Measurements from ENCODE around the gene COPB2.
A peak's percentile ranks its signal among the peaks of the same experiment; 100 is the strongest.

COPB2 gene

DNA sequence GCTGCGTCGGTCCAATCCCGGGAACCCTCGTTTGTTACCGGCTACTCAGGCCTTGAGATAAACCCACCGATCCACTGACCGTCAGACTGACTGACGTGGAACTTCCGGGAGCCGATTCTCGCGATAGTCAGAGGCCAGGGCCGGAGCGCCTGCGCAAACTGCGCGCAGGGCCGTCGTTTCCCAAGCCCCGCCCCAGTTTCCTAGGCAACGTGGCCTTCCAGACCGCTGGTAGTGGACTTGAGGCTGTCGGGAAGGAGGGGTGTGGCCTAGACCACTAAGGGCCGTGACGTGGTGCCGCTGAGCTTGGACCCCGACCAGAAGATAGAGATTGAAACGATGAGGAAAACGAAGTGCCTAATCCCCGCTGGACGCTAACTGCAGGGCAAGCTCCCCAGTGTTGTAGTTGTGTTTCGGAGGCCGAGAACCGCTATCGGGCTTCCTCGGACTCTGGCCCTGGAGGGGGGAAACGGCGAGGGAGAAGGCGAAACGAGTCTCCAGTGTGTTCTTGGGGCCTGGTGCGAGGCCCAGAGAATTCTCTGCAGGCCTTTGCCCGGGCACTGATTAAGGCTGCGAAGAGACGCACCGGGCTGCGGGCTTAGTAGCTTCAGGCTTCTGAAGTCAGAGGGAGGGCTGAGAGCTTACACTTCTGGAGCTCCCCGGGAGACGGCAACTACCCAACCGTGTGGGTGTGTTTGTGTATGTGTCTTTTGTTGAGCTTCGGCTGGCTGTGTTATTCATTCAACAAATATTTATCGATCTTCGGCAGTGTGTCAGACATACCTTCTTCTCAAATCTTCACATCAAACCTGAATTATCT, at the start of gene COPB2:
COPB2 (minus strand) TSS at position 96 of the 817 bp plus-strand sequence. CDS start 97 bp downstream, outside the sequence.
- peak; percentile 98 for DNase-seq (ENCODE audit: low read depth)
- TF ChIP-seq CTCF (IDR thresholded peaks at IDR 0.05; ENCODE audit: insufficient read depth, low read depth, low read length, missing control alignments) = no peak
- peak within 1 kb of the TSS; percentile 80 for H3K4me3 ChIP-seq (ENCODE audit: low read depth, low read length)

DNA sequence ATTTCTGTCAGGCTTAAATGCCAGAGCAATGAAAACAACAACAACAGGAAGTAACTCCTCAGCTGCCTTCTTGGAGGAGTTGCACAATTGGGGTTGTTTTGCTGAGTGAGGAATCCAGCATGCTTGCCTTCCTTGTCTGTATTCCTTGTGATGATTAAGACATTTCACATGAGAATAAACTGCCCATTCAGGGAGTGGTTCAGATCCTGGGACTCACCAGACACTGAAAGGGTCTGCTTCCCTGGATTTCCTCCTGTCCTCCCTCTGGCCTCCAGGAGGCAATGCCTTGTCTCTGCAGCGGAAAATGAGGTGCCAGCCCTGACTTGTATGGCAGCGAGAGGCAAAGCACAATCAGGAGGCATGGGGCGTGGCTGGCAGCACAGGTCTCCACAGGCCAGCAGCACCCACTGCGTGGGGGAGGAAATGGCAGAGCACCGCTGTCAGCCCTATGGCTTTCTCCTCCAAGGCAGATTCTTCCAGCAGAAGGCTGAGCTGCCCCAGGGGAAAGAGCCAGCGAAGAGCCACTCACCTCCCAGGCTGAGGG, 45.4 kb upstream of the COPB2 start:
- no peak for TF ChIP-seq CTCF (IDR thresholded peaks at IDR 0.05; ENCODE audit: insufficient read depth, low read depth, low read length, missing control alignments)
- DNase-seq (ENCODE audit: low read depth) = no peak
- no peak overlapping the region for H3K4me3 ChIP-seq (ENCODE audit: low read depth, low read length)

DNA sequence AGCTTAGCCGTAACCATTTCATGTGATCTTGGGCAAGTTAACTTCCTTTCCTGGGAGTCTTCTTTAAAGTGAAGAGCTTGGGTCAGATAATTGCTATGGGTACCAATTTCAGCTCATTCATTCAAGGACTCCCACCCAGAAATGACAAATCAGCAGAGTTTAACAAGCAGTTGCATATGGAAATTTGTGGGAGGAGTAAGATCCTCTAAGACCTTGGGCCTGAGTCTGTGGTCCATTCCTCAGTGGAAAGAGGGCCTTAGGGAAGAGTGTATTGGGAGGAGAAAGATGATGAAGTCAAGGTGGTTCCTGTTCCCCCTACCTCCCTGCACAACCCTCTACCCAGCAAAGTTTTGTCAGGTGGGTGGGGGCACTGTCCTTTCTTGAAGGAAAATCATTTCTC, 44.8 kb upstream of the COPB2 start:
- TF ChIP-seq CTCF (IDR thresholded peaks at IDR 0.05; ENCODE audit: insufficient read depth, low read depth, low read length, missing control alignments) = no peak
- no peak overlapping the region for H3K4me3 ChIP-seq (ENCODE audit: low read depth, low read length)
- no peak for DNase-seq (ENCODE audit: low read depth)

GRCh38 chr3:139433089-139433488, 43.6 kb upstream of the COPB2 start:
- TF ChIP-seq CTCF (IDR thresholded peaks at IDR 0.05; ENCODE audit: insufficient read depth, low read depth, low read length, missing control alignments) = no peak
- H3K4me3 ChIP-seq (ENCODE audit: low read depth, low read length) = no peak overlapping the region
- no peak for DNase-seq (ENCODE audit: low read depth)

- DNase-seq (ENCODE audit: low read depth) = no peak
- no peak for TF ChIP-seq CTCF (IDR thresholded peaks at IDR 0.05; ENCODE audit: insufficient read depth, low read depth, low read length, missing control alignments)
Observed at GRCh38 chr3:139430493-139430892, 41.0 kb upstream of the COPB2 start.

DNA sequence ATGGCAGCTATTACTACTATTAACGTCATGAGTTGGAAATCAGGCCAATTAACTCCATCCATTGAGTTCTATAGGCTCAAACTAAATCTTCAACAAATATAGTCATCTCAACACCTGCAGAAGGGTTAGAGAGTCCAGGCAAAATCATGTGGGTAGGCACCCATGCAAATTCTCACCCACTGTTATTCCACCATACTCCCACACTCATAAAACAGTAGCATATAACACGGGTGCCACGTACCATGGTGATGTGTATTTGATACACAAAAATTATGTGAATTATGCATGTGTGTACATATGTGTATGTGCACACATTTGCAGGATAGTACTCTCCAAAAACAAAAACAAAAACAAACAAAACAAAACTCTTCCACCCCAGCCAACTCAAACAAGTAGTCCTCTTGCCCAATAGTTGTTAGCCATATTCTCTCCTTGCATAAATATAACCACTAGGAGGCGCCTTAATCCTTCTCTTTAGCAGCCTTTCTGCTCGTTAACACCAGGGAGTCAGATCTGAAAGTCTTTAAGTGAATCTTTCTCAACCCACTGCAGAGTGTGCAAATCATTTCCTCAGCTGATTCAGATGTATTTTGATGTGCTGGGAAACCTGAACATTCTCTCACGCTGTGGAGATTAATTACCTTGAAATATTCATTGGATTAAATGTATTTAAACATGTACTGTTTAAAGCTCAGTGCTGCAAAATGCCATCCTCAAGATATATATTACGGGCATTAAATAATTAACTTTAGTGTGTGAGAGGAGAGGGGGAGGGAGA, 38.0 kb upstream of the COPB2 start:
- peak; percentile 71 for DNase-seq (ENCODE audit: low read depth)

More at GRCh38 chr3:139430493-139430892, 41.0 kb upstream of the COPB2 start:
- no peak overlapping the region for H3K4me3 ChIP-seq (ENCODE audit: low read depth, low read length)

More for the DNA sequence above, 38.0 kb upstream of the COPB2 start:
- no peak overlapping the region for H3K4me3 ChIP-seq (ENCODE audit: low read depth, low read length)
- peak; percentile 71 for TF ChIP-seq CTCF (IDR thresholded peaks at IDR 0.05; ENCODE audit: insufficient read depth, low read depth, low read length, missing control alignments)

All from GM12865 (cell line).